Ovary (tissue), 9 donors: ENCODE data around the gene OSBP. TPM values are rescaled to one million over a fixed set of nuclear protein-coding genes. Genes with fewer than 3 reads are reported as not detected.
A peak's percentile ranks its signal among the peaks of the same experiment; 100 is the strongest.

Experiments
- DNase-seq, 5 donors: peaks; one replicate each; pipeline ENCODE4 v3.0.0-alpha.2; 2019 to 2020
- H3K27ac ChIP-seq, 2 donors: fragments of 200-600 bp; one replicate each; pipeline versions ENCODE4 v1.5.1 to v1.8.0; 2019 to 2022
- H3K27me3 ChIP-seq: fragments of 200-600 bp; one replicate; pipeline ENCODE4 v1.8.0; 2022
- H3K36me3 ChIP-seq: fragments of 200-600 bp; sonication (generic); one replicate; pipeline ENCODE4 v1.5.1; 2019
- H3K4me1 ChIP-seq: one replicate; pipeline ENCODE4 v1.8.1; 2013; ENCODE audit warnings: mild to moderate bottlenecking, moderate library complexity; ENCODE audit not compliant: insufficient read depth
- H3K4me3 ChIP-seq: fragments of 200-600 bp; sonication (generic); one replicate; pipeline ENCODE4 v1.5.1; 2017
- H3K9me3 ChIP-seq, 2 donors: fragments of 200-600 bp in 1 of 2; sonication (generic) in 1 of 2; one replicate each; pipeline versions ENCODE4 v1.5.1 to v1.8.1; 2013 to 2019; ENCODE audit warnings: mild to moderate bottlenecking in 1 of 2, moderate library complexity in 1 of 2
- CTCF ChIP-seq, 3 donors: fragments of 450-650 bp in 2 of 3; fragments of 200-600 bp in 1 of 3; IDR thresholded peaks; one replicate each; pipeline versions ENCODE4 v1.5.1 to v1.8.0; 2016 to 2022; ENCODE audit warnings: antibody characterized with exemption in 3 of 3, mild to moderate bottlenecking in 1 of 3
- EP300 ChIP-seq: sonication (generic); formaldehyde crosslinking; IDR thresholded peaks from one replicate; pipeline ENCODE4 v1.6.1; 2017; ENCODE audit warnings: antibody characterized with exemption
- POLR2A ChIP-seq: fragments of 450-650 bp; IDR thresholded peaks from one replicate; pipeline ENCODE4 v1.6.1; 2017; ENCODE audit warnings: antibody characterized with exemption, mild to moderate bottlenecking, moderate library complexity
- WGBS, 3 donors: extraction: QIAGEN DNeasy Blood & Tissue Kit in 1 of 3; methylation state at CpG; one replicate each; pipeline versions ENCODE4 v1.1.5 to v1.1.7; 2013 to 2017; 5-methylcytosine and 5-hydroxymethylcytosine counted together
- intact Hi-C, 4 donors: fragments of 100-400 bp; cut with DNase I; formaldehyde crosslinking; loops; one replicate each; pipeline versions ENCODE4 v1.11.0 to v1.15.1; 2022 to 2023
- polyA plus RNA-seq, 2 donors: library from polyadenylated mRNA; stranded (reverse); fragments of 200-250 nt in 1 of 2; fragments of 350-450 nt in 1 of 2; fragmentation: Illumina TruSeq in 1 of 2; extraction: RNeasy Lipid Tissue Mini Kit (QIAGEN cat#74804) in 1 of 2; gene quantifications; one replicate each; pipeline ENCODE4 v1.2.3, GENCODE V29; 2013 to 2014
- total RNA-seq, 7 donors: library from RNA; depleted of rRNA in 2 of 7; stranded (reverse); fragments of >200 nt in 2 of 7; fragmentation: NEBNext Ultra II Directional in 3 of 7; extraction: Animal tissue kit (Norgen Biotek cat#: 25700) in 3 of 7; gene quantifications; one replicate each; pipeline versions ENCODE4 v1.1.0 to v1.2.4, GENCODE V29; 2016 to 2023
- donor health status: DM: no; HTN: no; CAD: no; lungs with moderate emphysema.
- donor health status: DM: no; HTN: no; CAD: no.
- donor health status: Bipolar disorder and iron deficiency.
- donor health status: DM: yes; HTN: yes; CAD: no.
- donor health status: DM: no; HTN: no; CAD: no.
- donor health status: DM: yes; HTN: yes; CAD: no.

Gene OSBP
- total and polyA plus RNA-seq, 9 donors: 20.5 to 58.0 (median 42.4) TPM

GRCh38 chr11:59617876-59618275, 2.3 kb upstream of the OSBP start:
- no peak overlapping the region for H3K27ac ChIP-seq
- no peaks in the 10 kb centered on the region for H3K9me3 ChIP-seq
- peaks cover 3% of the 10 kb centered on the region for H3K4me1 ChIP-seq
- no peak for DNase-seq
- no peaks in the 10 kb centered on the region for H3K36me3 ChIP-seq
- intact Hi-C loops: loop anchor here in 3 of 4 donors (5.0 to 10.0 kb wide), 3 partner anchors 47 to 81 kb away; partner anchors contain the start of gene PATL1 (in 1 of the 3)
- TF ChIP-seq POLR2A (no peak), CTCF (IDR thresholded peaks at IDR 0.05) (no peak), EP300 (no peak)
- no peak overlapping the region for H3K4me3 ChIP-seq
- 35 to 43% (median 42%) methylated on average over 1 of the region's 1 CpG for WGBS, 3 donors
- no peaks in the 10 kb centered on the region for H3K27me3 ChIP-seq

- Histone ChIP-seq H3K9me3 (no peaks in the 10 kb centered on the region), H3K27ac (peak overlapping the region; percentile 77 to 92), H3K27me3 (no peaks in the 10 kb centered on the region), H3K4me3 (peak overlapping the region; percentile 34), H3K4me1 (peaks cover 3% of the 10 kb centered on the region), H3K36me3 (no peaks in the 10 kb centered on the region)
- DNase-seq: peak in 1 of 5 donors; percentile 96
- TF ChIP-seq EP300 (no peak), POLR2A (peak; percentile 36)
- 17% methylated on average over 18 of the region's 18 CpGs for WGBS, 3 donors
- intact Hi-C loops: loop anchor here in 3 of 4 donors (5.0 to 10.0 kb wide), 3 partner anchors 48 to 79 kb away; partner anchors contain the start of gene PATL1 (in 1 of the 3)
These were observed 915 bp upstream of the OSBP start for GRCh38 chr11:59616396-59616982.

- H3K36me3 ChIP-seq: no peaks in the 10 kb centered on the region
- peak overlapping the region; percentile 50 to 87 for H3K27ac ChIP-seq
- H3K4me3 ChIP-seq: peak overlapping the region; percentile 84
- intact Hi-C loops: loop anchor here in 3 of 4 donors (5.0 to 10.0 kb wide), 3 partner anchors 50 to 78 kb away; partner anchors contain the start of gene PATL1 (in 1 of the 3)
- no peaks in the 10 kb centered on the region for H3K9me3 ChIP-seq
- peaks cover 3% of the 10 kb centered on the region for H3K4me1 ChIP-seq
- WGBS, 3 donors: 0 to 1% (median 0%) methylated on average over 31 to 51 of the region's 51 CpGs
- DNase-seq: peak; percentile 30 to 61 (median 57)
- no peaks in the 10 kb centered on the region for H3K27me3 ChIP-seq
- TF ChIP-seq POLR2A (no peak), CTCF (IDR thresholded peaks at IDR 0.05) (peak in 1 of 3 donors; percentile 36)
These were observed 396 bp downstream of the OSBP start for GRCh38 chr11:59615120-59615636.

GRCh38 chr11:59614277-59615119, 1.1 kb downstream of the OSBP start:
- intact Hi-C loops: loop anchor here in 3 of 4 donors (5.0 to 10.0 kb wide), 3 partner anchors 50 to 77 kb away; partner anchors contain the start of gene PATL1 (in 1 of the 3)
- no peaks in the 10 kb centered on the region for H3K9me3 ChIP-seq
- WGBS, 3 donors: 5 to 10% (median 7%) methylated on average over 13 of the region's 13 CpGs
- H3K4me1 ChIP-seq: peaks cover 3% of the 10 kb centered on the region
- no peaks in the 10 kb centered on the region for H3K36me3 ChIP-seq
- H3K4me3 ChIP-seq: peak overlapping the region; percentile 84
- H3K27me3 ChIP-seq: no peaks in the 10 kb centered on the region
- peak in 1 of 5 donors; percentile 18 for DNase-seq
- peak overlapping the region; percentile 50 to 87 for H3K27ac ChIP-seq
- no peak for TF ChIP-seq EP300
- TF ChIP-seq CTCF (IDR thresholded peaks at IDR 0.05): no peak
- TF ChIP-seq POLR2A: no peak
